Activated CD8-positive, alpha-beta memory T cell treated with anti-CD3 and anti-CD28 coated beads, Interleukin-2, amount 50 U/mL, for 24 hours (primary cell): ENCODE results near the gene HIP1.
"Not testable (repeated sequence)": the region's sequence is repeated elsewhere in the genome, so short reads cannot be mapped to it uniquely, and the experiment has no call there.

Source experiments
- DNase-seq: peaks from one replicate; pipeline ENCODE4 v3.0.0-alpha.2; 2020; ENCODE audit errors: extremely low read depth

The HIP1 gene

DNA sequence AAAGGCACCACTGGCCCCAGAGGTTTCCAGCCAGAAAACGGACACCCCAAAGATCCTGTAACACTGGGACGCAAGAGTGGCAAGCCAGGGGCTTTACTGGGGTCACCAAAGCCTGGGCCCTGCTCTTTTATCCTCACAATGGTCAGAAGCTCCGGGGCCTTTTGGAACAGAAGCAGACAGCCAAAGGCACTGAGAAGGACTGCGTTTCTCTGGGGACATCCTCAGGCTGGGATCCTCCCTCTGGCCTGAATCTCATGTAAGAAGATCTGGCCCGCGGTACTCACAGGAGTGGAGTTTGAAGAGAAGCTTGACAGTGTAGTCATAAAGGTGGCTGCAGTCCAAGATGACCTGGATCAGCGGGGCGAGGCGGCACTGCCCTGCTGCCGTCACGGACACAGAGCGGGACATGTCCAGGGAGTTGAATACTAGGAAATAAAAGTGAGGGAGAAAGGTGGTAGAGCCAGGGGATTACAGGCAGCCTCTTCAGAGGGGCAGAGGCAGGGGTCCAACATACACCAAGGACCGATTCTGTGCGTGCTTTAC, 165.2 kb downstream of the HIP1 start:
- DNase-seq, result no peak

DNA sequence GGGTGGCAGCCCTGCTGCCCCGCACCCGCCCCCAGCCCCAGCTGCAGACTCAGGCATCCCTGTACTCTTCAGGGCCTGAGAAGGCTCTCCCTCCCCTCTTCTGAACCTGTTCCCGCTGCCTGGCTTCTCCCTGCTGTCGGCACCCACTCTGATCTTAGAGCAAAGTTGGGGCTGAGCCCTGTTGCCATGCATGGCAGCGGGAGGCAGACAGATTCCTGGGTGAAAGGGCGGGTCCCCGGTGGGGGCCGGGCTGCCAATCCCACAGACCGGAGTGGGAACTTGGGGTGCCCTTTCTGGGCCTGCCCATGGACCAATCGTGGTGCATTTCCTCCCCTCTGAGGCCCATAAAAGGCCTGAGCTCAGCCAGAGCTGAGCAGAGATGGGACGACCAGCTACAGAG, 165.9 kb downstream of the HIP1 start:
- no peak for DNase-seq

DNA sequence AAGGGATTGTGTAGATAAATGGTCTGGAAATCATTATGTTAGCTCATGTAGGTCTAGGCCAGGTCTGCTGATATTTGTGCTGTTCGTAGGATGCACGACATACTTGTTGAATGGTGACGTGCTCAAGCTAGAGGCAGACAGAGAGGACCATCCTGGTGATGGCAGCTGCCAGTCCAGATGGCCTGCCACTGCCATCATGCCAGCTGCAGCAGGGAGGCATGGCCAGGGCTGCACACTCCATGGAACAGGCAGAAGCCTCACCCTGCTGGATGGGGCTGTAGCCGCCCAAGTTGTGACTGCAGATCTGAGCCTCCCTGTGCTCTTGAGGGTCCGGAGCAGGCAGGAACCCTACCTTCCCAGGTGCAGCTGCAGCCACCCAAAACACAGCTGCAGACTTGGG, 166.3 kb downstream of the HIP1 start:
- no peak for DNase-seq

DNA sequence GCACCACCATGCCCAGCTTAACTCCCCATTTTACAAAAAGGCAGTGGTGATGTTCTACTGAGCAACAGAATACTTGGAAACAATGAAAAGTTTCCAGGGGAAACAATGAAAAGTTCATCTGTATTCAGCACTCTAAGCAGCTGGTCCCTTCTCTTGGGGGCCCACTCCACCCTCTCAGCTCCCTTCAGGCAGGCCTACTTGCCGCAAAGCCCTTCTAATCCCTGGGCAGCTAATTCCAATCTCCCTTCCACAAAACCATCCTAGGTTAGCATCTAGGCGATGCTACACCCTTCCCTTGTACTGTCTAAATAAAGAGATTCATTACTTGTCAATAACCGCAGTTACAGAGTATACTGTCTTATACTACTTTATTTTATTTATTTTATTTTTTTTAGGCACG, 167.5 kb downstream of the HIP1 start:
- DNase-seq, result no peak

DNA sequence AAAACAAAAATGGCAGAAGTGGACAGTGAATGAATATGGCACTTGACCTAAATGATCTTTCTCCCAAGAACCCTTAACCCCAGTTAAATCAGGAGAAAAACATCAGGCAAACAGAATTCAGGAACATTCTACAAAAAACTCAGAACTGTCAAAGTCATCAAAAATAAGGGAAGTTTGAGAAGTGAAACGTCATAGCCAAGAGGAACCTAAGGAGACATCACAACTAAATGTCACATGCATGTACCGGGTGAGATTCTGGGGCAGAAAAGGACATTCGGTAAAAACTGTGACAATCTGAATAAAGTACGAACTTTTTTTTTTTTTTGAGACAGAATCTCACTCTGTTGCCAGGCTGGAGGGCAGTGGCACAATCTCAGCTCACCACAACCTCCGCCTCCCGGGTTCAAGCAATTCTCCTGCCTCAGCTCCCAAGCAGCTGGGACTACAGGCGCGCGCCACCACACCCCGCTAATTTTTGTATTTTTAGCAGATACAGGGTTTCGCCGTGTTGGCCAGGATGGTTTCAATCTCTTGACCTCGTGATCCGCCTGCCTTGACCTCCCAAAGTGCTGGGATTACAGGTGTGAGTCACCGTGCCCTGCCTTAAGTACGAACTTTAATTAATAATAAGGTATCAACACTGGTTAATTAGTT, 169.0 kb downstream of the HIP1 start:
- not testable (repeated sequence) for DNase-seq

DNA sequence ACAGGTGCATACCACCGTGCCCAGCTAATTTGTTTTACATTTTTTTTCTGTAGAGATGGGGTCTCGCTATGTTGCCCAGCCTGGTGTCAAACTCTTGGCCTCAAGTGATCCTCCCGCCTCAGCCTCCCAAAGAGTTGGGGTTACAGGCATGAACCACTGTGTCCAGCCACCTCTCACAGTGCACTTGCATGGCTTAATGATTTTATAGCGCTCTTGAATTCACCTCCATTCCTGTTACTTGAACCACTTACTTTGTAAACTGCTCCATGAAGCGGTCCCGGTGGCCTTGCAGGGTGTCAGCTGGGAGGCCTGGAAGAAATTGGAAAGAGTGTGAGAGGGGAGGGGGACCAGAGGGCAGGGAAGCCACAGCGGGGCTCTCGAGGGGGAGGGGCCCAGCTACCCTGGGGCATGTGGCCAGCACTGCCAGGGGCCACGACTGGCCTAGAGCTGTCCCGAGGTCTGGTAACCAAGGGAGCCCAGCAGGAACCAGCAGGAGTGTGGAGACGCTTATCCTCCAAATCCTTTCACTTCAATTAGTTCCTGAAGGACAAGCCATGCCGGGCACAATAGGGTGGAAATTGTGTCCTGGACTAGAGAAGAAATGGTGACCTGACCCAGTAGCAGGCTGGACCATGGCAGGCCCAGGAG, 170.7 kb downstream of the HIP1 start:
- no peak for DNase-seq

DNA sequence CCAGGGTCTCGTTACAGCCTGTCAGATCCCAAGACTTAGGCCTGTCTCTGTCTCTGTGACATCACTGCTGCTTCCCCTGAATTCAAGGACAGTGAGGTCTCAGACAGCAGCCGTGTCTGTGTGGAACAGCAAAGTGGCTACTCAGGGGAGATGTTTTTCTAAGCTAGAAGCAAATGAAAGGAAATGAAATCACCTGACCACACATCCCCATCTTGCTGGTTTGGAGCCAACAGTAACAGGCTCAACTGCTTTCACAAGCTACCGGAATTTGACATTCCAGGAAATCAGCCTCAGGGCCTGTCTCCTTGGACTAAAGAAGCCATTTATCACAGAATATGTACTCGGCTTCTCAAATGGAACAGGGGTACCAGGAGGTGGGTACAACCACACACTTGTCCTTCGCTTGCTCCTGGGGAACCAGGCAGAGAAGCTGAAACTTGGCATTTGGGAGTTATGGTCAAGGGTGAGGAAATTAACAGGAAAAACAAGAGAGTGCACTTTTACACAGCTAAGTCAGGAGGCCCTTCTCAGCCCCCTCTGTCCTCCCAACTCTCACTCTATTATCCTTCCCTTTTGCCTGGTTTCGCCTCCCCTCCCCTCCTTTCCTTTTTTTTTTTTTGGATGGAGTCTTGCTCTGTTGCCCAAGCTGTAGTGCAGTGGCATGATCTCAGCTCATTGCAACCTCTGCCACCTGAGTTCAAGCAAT, 173.5 kb downstream of the HIP1 start:
- no peak for DNase-seq

GRCh38 chr7:75563171-75563570, 175.6 kb downstream of the HIP1 start:
- DNase-seq, result no peak

- no peak for DNase-seq
Measured at GRCh38 chr7:75559976-75560365, 178.8 kb downstream of the HIP1 start.

DNA sequence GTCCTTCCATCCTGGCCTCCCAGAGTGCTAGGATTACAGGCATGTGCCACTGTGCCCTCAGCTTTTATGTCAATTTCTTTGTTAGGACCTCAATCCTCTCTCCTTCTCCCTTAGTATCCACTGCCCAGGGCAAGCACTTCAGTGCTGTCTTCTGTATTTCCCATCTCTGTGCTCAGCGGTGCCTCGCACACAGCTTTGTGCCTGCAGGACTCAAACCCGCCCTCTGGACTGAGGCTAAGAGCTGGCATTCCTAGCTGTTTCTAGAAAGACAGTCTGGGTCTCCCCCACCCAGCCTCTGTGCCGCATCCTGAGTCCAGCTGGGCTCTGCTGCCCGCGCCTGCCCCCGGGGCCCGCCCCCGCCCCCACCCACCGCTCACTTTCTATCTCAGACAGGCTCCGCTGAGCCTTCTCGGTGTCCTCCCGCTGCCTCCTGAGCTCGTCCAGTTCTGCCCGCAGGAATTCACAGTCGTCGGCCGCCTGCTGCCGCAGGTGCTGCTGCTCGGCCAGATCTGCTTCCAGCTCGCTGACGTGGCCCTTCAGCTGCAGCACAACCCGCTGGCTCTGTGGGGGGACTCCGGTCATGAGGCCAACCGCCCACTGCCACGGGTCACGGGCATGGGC, 179.3 kb downstream of the HIP1 start:
- no peak for DNase-seq

GRCh38 chr7:75556835-75557234, 181.9 kb downstream of the HIP1 start:
- DNase-seq, result not testable (repeated sequence)

- no peak for DNase-seq
Measured at GRCh38 chr7:75555736-75556135, 183.0 kb downstream of the HIP1 start.

GRCh38 chr7:75546237-75547015, 192.3 kb downstream of the HIP1 start:
- no peak for DNase-seq

GRCh38 chr7:75537731-75538130, 201.0 kb downstream of the HIP1 start:
- no peak for DNase-seq

- no peak for DNase-seq
Measured at GRCh38 chr7:75536940-75537538, 201.7 kb downstream of the HIP1 start.

DNA sequence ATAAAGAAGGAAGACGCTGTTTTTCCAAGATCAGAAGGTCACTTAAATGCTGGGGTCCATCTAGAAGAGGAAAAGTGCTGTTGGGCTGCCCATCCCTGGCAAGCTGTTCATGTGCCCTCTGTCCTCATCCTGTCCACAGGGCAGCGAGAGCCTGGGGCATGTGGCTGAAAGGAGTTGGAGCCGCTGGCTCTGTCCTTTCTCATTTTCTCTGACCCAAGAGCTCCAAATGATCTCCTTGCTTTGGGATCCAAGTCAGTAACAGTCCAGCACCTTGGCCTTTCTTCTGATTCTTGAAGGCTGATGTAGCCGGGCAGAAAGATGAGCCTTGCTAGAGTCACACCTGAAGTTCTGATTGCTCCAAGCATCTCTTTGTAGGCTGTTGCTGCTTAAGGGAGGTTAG, 202.2 kb downstream of the HIP1 start:
- no peak for DNase-seq

DNA sequence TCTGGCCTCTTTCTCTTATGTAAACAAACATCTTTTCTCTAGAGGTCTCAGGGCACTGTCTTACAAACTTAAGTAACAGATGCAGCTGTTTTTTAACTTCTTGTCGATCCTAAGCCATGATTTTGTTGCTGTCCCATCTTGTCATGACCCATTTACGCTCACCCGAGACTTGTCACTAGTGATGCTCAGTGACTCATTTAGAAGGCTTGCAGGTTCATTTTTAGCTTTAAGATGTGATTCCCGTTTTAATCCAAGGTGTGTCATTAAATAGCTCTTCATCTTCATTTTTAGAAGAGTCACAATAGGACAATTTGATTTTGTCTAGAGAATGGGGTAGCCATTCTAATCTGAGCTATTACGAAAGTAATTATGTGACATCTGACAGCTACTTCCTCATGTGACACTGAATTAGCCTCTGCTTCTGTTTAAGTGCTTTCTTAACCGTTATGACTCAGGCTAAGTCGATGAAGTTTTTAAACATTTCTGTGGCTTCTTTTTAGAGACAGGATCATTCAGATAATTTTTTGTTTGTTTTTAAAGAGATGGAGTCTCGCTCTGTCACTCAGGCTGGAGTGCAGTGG, 203.9 kb downstream of the HIP1 start:
- DNase-seq, result no peak

- no peak for DNase-seq
Measured at GRCh38 chr7:75533926-75534325, 204.8 kb downstream of the HIP1 start.

GRCh38 chr7:75532639-75533038, 206.1 kb downstream of the HIP1 start:
- no peak for DNase-seq

GRCh38 chr7:75531359-75531821, 207.4 kb downstream of the HIP1 start:
- DNase-seq, result no peak

GRCh38 chr7:75527224-75527722, 211.5 kb downstream of the HIP1 start:
- DNase-seq, result not testable (repeated sequence)
